Measurements from ENCODE around the gene PTPN3.

Gene PTPN3

DNA sequence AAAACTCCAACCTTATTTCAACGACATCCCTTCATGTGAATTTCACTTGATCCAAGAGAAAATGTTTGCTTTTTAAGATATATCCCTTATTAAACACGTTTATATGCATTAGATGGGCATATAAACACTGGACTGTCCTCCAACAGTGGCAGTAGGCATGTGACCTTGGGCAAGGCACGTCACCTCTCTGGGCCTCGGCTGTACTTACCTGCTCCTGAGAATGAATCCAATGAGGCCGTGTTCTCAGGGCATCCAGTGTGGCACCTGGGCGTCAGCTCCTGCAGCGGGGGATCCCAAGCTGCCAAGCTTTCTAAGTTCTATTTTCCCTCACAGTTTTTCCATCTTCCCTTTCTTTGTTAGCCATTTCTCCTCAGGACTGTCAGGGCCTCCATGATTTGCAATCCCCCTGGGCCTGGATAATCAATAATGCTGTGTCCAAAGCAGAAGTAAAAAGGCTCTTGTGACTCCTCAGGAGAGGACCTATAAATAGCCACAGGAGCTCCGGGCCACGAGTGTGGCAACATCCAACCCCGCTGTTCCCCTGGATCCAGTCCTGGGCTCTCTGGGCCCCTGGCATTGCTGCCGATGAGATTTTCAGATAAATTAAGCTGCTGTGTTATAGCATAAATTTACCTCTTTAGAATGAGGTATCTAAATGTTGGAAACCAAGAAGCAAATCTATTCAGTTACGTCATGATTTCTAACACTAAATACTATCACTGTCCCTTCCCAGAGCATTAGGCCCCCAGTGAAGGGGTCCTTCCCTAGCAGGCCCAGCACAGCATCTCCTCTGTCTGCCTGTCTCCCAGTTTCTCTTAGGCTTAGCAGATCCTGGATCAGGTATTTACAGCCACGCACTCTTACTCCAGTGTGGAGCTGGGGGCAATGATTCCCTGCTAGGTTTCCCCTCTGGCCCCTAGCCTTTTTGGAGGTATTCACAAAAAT, 76.8 kb downstream of the PTPN3 start:
- no peak for FAIRE-seq

DNA sequence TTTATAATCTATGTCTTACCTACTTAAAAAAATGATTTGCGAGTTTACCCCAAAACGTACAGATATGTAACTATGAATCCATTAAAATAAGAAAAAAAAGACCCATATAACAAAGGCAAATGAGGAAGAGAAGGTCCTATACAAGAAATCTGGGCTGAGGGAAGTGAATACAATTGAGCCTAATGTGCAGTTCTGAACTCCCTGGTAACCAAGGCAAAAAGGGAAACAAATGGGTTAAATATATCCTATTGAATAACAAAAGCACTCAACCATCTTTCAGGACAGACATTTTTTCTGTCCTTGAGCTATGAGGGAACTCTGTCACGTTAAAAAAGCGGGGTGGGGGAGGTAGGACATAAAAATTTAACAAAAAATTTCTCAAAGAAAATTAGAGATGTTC, 78.6 kb downstream of the PTPN3 start:
- FAIRE-seq = no peak

DNA sequence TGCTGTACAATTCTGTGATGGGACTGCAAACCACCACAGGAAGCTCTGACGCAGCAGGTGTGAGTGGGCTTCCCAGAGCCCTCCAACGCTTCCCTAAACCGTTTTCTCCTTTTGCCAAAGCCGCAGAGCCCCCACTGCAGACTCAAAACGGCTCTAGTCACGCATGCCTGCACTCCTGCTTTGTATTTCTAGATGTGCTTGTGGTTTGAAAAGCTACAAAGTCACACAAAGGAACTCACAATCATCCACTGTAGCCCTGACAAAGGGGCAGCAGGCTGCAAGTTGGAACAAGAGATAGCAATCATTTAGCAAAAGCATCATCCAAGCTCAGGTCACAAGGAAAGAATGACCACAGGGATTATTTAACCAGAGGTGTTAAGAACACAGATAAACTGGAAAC, 79.3 kb downstream of the PTPN3 start:
- FAIRE-seq = no peak

DNA sequence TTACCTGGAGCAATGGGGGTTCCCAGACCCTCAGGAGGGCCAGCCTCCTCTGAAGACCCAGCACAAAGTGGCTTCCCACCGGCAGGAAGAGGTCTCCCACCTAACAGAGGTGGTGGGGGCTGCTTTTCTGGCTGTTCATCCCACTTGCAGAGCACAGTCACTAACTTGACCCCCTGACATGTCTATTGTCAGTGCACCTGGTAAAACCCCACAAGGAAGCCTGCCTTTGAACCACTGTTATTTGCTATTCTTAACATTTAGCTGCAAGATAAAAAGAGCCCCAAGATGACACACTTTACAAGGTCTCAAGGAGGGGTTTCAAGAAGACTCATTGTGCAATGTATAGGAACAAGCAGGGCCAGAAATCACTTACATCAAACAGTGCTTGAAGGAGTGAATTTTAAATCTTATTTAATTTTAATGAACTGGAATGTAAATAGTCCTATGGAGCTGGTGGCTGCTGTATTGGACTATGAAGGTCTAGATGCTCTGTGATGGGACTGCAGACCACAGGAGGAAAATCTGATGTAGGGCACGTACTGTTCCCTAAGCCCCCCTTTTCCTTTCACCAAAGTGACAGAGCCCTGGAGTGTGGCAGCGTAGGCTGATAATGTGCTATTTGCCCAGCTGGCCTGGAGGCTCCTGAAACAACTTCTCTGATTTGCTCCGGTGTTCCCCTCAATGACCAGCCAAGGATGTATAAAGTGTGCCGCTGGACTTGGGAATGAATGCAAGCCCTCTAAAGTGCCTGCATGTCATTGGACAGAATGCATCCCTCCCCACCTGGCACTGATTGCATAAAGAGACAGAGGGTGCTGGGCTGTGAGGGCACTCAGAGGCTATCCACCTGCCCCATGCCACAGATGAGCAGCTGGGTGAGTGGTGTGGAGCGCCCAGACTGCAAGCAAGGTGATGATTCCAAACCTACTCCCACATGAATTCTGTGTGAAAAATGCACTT, 80.2 kb downstream of the PTPN3 start:
- FAIRE-seq = no peak

DNA sequence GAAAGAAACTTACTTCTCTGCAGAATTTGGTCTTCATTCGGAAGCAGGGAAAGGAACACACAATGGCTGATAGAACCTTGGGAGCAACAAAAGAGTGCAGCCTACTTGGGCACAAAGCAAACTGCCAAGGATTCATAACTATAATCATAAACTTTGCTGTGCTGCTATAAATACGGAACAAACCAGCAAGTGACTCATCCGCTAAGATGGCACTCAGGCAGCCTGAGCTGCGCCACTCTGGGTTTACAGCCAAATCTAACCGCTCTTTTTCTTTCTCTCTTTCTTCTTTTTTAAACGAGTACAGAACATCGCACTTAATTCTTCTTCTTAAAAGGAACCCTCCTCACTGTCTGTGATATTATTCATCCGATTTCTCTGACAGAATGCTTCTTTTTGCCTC, 81.1 kb downstream of the PTPN3 start:
- FAIRE-seq = no peak

DNA sequence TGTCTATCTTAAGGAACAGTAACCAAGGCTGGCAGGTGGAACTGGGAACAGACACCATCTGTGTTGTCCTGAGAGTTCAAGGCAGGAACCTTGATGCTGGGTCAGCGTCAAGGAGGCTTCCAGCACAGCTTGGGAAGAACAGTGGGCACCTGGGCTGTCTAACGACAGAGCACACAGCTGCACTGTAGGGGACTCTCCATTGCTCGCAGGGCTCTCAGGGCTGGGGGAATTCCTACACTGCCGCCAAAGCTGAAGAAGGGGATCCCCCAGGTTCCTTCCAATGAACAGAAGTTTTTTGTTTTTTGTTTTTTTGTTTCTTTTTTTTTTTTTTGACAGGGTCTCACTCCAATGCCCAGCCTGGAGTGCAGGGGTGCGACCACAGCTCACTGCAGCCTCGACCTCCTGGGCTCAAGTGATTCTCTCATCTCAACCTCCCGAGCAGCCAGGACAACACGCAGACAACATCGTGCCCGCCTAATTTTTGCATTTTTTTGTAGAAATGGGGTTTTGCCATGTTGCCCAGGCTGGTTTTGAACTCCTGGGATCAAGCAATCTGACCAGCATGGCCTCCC, 81.9 kb downstream of the PTPN3 start:
- no peak for FAIRE-seq

DNA sequence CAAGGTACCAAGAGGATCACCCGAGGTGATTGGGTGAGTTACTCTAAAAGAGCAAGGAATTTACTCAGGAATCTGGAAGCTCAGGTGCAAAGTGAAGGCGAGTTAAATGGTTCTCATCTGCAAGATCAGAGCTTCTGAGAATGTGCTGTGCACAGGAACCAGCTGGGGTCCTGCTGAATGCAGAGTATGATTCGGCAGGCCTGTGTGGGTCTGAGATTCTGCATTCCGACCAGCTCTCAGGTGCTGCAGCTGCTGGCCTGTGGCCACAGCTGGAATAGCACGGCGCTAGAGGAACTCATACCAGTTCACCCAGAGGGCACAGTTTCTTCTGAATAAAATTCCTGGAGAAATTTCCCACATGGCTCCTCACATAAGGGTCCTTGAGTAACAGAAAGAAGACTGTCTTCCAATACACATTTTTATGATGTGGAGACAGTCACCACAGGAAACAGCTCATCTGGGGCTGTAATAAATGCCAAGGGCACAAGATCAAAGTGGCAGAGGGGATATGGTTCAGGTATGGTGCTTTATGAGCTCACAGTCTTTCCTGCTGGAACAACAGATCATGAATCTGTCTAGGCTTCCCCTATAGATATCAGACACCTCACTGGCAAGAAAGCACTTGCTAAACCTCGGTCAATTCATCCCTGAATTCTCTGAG, 83.9 kb downstream of the PTPN3 start:
- FAIRE-seq = no peak

DNA sequence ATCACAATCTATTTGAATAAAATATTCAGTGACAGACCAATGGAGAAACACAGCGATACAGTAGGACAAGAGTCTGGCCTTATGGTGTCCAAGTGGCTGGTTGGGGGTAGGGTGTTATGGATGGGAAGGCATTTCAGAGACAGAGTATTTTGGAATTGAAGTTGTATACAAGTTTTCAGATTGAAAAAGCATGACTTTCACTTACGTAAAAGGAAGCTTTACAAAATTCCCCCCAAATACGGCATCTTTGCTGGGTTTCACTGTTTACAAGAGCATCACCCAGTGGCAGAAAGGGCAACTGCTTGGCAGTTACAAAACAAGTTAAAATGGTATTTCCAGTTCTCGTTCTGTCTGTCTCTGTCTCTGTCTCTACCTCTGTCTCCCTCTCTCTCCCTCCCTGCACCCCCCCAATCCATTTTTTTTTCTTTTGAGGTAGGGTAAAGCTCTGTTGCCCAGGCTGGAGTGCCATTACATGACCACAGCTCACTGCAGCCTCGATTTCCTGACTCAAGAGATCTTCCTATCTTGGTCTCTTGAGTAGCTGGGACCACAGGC, 86.2 kb downstream of the PTPN3 start:
- FAIRE-seq = no peak

DNA sequence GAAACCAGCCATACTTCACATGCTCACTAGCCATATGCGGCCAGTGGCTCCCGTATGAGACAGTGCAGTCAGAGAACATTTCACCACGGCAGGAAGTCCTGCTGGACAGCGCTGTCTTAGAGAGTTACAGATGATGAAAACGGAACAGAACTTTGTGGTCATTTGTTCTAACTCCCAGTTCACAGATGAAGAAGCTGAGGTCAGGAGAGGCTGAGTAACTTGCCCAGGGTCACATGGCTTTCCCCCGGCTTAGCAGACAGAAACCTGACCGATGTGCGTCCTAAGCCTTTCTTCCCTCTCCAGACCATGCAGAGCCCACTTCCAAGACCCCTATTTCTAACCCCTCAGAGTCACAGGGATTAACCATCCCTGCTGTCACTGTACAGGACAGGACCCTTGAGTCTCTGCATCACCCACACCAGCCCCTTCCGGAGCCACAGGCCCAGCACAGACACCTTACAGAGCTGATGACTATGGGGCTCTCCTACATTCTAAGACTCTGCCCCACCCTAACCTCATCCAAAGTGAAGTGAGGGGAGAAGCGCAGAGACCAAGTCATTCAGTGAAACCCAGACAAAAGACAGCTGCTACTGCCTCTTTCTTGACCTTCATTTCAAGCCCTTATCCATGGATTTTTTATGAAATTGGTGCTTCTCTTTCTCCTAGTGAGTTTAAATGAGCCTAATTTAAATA, 86.9 kb downstream of the PTPN3 start:
- FAIRE-seq = no peak

DNA sequence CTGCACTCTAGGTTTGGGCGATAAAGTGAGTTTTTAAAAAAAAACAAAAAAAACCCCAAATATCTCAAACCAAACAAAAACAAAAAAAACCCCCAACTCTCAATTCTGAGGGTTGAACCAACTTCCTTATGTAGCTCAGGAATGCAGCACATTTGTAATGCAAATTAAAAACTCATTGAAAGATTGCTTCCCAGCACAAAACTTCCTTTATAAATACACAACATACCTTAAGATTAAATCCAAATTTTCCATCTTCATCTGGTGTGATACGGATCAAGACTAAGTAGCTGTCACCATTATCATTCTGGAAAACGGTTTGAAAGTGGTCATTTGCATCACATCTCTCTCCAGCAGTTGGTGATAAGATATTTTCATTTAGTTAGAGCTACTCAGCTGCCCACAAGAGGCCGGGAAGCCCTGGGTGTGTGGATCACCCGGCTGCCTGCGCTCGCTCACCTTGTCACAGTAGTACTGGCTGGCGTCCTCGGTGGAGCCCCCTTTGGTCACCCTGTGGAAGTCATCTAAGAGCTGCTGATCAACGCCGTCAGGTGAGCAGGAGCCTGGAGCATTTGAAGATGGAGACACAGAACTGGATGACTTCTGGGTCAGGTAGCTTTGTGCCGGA, 88.2 kb downstream of the PTPN3 start:
- no peak for FAIRE-seq

DNA sequence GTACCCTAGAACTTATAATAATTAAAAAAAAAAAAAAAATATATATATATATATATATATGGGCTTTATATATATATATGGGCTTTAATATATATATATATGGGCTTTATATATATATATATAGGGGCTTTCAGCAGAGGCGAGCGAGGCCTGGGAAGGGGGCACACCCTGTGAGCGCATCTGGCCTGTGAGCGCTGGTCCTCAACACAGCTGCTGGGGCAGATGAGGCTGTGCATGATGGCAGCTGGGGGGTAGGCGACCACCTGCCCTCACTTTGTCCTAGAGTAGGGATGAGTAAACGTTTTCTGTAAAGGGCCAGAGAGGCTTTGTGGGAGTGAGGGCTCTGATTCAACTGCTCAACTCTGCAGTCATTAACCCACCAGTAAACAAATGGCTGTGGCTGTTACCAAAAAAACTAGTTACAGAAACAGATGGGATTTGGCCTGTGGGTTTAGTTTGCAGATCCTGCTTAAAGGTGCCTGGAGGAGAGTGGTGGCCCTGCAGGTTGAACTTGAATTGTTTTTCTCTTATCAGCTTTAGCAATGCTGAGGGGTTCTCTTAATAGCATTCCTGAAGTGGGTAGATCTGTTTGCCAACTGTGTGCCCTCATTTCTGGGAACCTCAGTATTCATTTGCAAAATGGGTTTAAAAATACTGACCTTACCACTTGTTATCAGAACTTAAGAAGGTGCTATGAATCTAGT, 89.2 kb downstream of the PTPN3 start:
- FAIRE-seq = no peak

DNA sequence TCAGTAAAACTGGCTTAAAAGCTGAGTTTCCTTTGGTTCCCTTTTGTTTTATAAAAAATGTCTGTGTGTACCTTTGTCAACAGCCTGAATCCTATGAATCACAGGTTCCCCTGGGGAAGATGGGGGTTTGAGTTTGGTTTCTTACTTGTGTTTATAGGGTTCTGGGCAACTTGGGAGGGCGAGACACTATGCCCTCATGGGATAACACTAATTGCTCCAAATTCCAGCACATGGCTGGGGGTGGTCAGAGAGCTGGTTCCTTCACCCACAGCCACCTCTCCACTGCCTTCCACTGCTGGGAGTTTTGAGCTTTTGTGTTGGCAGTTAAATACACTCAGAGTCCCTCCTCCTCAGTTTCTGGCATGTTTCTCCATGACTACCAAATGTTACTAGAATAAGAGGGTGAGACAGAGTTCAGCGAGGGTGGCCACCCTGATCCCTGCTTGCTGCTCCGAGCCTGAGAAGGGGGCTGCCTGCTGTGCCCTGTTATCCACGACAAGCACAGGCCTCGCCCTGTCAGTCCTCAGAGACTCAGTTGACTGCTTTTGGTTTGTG, 94.3 kb downstream of the PTPN3 start:
- FAIRE-seq = no peak

DNA sequence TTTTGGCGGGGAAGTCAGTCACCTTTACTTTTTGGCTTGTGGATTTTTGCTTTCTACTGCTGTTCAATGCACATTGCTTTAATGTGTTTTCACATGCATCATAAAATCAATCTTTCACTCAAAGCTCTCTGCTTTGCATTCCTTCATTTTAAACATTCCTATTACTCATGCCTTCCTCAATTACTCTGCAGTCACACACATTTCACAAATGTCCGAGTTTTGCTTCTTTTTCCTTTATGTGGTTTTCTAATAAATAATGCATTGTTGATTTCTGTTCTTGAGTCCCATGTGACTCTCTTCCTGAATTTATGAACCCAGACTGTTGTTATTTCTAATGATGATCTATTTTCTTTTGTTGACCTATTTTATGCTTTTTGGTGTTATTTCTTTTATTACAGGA, 95.0 kb downstream of the PTPN3 start:
- no peak for FAIRE-seq

DNA sequence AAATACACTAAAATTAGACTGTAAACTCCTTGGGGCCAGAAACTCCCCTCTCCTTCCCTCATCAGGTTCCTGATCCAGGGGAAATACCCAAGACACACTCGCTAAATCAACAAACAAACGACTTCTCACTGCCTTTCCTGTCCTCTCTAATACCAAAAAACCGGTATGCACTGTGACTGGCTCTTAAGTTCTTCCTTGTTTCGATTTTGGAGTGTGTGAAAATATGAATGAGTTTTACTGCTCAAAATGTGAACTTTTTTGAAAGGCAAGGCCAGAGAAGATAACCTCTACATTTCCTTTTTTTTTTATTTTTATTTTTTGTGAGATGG, 96.2 kb downstream of the PTPN3 start:
- no peak for FAIRE-seq

DNA sequence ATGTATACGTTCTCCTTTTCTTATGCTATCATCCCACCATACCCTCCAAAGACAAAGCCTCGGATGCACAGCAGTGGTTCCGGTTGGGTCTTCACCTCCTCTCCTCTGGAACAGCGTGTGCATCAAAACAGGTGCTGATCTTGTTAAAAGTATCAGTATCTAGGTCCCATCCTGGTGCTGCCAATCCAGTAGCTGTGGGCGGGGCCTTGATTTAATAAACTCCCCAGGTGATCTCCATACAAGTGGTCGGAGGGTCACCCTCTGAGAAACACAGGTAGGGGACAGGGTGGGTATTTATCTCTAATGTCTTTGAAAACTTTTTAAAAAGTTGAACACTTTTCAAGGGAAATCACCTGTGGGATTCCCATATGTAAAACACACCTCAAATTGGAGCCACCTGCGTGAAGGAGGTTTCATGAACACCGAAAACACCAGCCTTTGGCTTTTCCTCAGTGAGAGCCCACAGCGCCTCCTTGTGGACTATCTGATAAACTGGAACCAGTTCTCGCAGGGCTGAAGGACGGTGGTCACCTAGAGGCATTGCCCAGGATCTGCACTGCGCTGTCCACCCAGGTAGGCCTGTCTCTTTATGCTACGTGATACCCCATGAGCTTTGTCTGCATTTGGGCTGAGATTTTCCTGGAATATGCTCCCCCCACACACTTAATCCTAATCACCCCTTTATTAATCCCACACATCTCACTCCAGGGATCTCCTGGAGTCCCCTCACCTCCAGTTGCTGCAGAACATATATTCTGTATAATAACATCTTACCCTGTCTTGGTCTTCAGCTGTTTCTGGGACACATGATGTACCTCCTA, 96.7 kb downstream of the PTPN3 start:
- FAIRE-seq = no peak

DNA sequence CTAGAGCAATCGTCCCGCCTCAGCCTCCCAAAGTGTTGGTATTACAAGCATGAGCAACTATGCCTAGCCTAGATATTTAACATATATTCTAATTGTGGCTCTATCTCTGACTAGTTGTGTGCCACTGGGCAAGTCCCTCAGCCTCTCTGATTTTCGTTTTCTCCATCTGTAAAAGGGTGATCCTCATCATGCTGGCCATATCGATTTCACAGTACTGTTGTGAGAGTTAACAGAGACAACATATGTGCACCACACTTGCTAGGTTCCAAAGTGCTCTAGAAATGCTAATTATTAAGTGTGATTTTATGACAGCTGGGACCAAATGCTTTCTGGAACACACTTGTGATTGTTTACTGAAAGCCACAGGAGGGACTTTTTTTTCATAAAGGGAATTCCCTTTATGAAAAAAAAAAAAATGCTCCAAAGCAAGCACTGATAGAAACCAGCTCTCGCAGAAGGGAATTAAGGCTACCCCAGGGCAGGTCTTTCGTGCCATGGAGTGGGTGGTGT, 98.8 kb downstream of the PTPN3 start:
- no peak for FAIRE-seq

DNA sequence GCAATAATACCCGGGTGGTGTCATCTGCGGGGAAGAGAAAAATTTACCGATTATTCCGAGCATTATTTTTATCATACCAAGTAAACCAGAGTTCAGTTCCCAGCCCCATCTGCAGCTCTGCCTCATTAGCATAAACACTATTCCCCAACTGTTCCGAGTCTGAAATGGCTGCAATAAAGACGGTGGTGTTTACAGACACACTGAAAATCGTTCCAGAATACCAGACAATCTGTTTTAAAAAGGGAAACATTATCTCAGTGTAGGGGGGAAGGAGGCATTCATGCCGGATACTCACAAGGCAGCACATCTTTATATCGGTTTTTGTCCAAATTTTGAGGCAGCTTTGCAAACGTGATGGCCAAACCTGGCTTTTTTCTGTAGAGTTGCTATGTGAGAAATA, 106.9 kb downstream of the PTPN3 start:
- no peak for FAIRE-seq

DNA sequence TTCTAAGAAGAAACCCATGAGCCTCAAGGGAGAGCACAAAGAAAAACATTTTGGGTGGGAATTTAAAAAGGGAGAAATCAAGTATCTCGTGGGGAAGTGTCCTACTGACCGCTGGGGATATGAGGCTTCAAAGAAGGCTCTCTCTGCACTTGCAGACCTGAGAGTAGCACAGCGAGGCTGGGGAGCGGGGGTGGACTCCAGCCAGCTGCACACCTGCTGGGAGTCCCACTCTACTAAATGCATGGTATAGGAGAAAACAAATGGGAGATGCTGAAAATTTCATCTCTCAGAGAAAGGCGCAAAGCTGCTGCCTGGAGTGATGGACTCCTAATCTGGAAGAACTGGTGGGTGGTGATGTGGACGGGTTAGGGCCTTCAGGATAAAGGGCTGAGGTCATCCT, 110.3 kb downstream of the PTPN3 start:
- FAIRE-seq = no peak

DNA sequence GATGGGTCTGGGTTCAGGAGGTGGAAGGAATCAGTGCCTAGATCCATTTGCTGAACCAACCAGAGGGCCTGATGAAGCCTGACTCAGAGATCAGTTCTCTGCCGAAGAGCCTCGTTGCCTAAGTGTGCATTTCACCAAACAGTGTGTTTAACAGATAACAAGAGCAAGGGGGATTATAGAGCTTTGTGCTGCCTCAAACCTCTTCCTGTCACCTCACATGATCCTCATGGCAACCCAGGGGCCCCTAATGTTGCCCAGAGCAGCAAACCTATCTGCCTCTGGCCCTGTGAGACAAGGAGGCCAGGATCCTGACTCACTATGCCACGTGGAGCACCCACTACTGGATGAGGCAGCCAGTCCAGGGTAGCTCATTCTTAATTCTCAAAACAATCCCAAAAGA, 110.9 kb downstream of the PTPN3 start:
- no peak for FAIRE-seq
